Karpas-422 (cell line): ENCODE measurements around the gene RCC1. TPM values are rescaled to one million over a fixed set of nuclear protein-coding genes. Genes with fewer than 3 reads are reported as not detected.
"Not testable (repeated sequence)": the region's sequence is repeated elsewhere in the genome, so short reads cannot be mapped to it uniquely, and the experiment has no call there.

Experiments used
- DNase-seq: peaks from one replicate; pipeline ENCODE4 v3.0.0-alpha.2; 2015
- H2AFZ ChIP-seq: fragments of 200-600 bp; sonication (generic); 2 replicates; pipeline ENCODE4 v1.6.1; 2014; ENCODE audit warnings: antibody characterized with exemption, low read length, mixed read lengths
- H3K27ac ChIP-seq: fragments of 200-600 bp; sonication (generic); 2 replicates; pipeline ENCODE4 v1.5.1; 2014; ENCODE audit warnings: mild to moderate bottlenecking, low read length, moderate library complexity
- H3K27me3 ChIP-seq: fragments of 200-600 bp; sonication (generic); 2 replicates; pipeline ENCODE4 v1.6.1; 2014; ENCODE audit warnings: low read length, mixed read lengths
- H3K36me3 ChIP-seq: fragments of 200-600 bp; sonication (generic); 2 replicates; pipeline ENCODE4 v1.6.1; 2014; ENCODE audit warnings: low read length, mixed read lengths; ENCODE audit not compliant: insufficient read depth
- H3K4me1 ChIP-seq: fragments of 200-600 bp; sonication (generic); 2 replicates; pipeline ENCODE4 v1.6.1; 2014; ENCODE audit warnings: mild to moderate bottlenecking, low read length, mixed read lengths
- H3K4me2 ChIP-seq: fragments of 200-600 bp; sonication (generic); 2 replicates; pipeline ENCODE4 v1.6.1; 2014; ENCODE audit warnings: low read length, low read depth, mild to moderate bottlenecking; ENCODE audit not compliant: poor library complexity, severe bottlenecking
- H3K4me3 ChIP-seq: fragments of 200-600 bp; sonication (generic); 2 replicates; pipeline ENCODE4 v1.5.1; 2014; ENCODE audit warnings: mild to moderate bottlenecking, antibody characterized with exemption, low read length, mixed read lengths
- H3K79me2 ChIP-seq: fragments of 200-600 bp; sonication (generic); 2 replicates; pipeline ENCODE4 v1.6.1; 2014; ENCODE audit warnings: mild to moderate bottlenecking, low read length, mixed read lengths
- H3K9ac ChIP-seq: fragments of 200-600 bp; sonication (generic); 2 replicates; pipeline ENCODE4 v1.6.0; 2014; ENCODE audit warnings: low read length
- H3K9me2 ChIP-seq: fragments of 200-600 bp; sonication (generic), shearing (Covaris generic); replicated peaks from 2 replicates; pipeline ENCODE4 v1.6.0; 2014; ENCODE audit warnings: mild to moderate bottlenecking, low read length, moderate library complexity; ENCODE audit not compliant: insufficient read depth
- H3K9me3 ChIP-seq: fragments of 300-700, 200-600 bp; sonication (generic); 2 replicates; pipeline ENCODE4 v1.6.1; 2014; ENCODE audit warnings: low read length, mixed read lengths
- H4K20me1 ChIP-seq: fragments of 200-600 bp; sonication (generic); 2 replicates; pipeline ENCODE4 v1.6.1; 2014; ENCODE audit warnings: mild to moderate bottlenecking, antibody characterized with exemption, low read length, low read depth; ENCODE audit not compliant: insufficient read depth
- total RNA-seq: library from RNA; depleted of rRNA; stranded (reverse); fragments of >200 nt; shearing (Covaris generic); gene quantifications from 2 replicates; pipeline ENCODE4 v1.2.3, GENCODE V29; 2014; ENCODE audit warnings: low replicate concordance; rRNA removed

RCC1 gene
- total RNA-seq = 27.5 and 49.7 TPM in 2 replicates

GRCh38 chr1:28505406-28506187, at the start of gene RCC1:
Gene RCC1 (plus strand): TSS chr1:28506043. CDS start chr1:28529867, 23,824 bp downstream.
- Histone ChIP-seq H3K9me2 (no peaks in the 10 kb centered on the region), H3K4me2 (peak within 1 kb of the TSS; percentile 74), H3K9ac (peak within 1 kb of the TSS; percentile 84), H3K36me3 (peaks cover 45% of the 10 kb centered on the region), H2AFZ (no peak within 1 kb of the TSS), H3K4me1 (peaks cover 38% of the 10 kb centered on the region), H4K20me1 (peaks cover 32% of the 10 kb centered on the region), H3K9me3 (no peaks in the 10 kb centered on the region), H3K27ac (peak within 1 kb of the TSS; percentile 95), H3K4me3 (peak within 1 kb of the TSS; percentile 82), H3K27me3 (no peaks in the 10 kb centered on the region), H3K79me2 (peaks cover 30% of the 10 kb centered on the region)
- peak; percentile 99 for DNase-seq

- H3K79me2 ChIP-seq = peaks cover 24% of the 10 kb centered on the region
- H3K4me2 ChIP-seq = peak overlapping the region; percentile 25
- H3K9ac ChIP-seq = peak overlapping the region; percentile 26
- H3K27ac ChIP-seq = peak overlapping the region; percentile 63
- peak; percentile 50 for DNase-seq
- no peak overlapping the region; the same call in 1 of the 2 replicates for H2AFZ ChIP-seq
- H3K4me3 ChIP-seq = no peak overlapping the region
- no peaks in the 10 kb centered on the region for H3K36me3 ChIP-seq
- peaks cover 24% of the 10 kb centered on the region for H3K4me1 ChIP-seq
- H3K9me2 ChIP-seq = no peaks in the 10 kb centered on the region
- no peaks in the 10 kb centered on the region for H3K9me3 ChIP-seq
- H3K27me3 ChIP-seq = no peaks in the 10 kb centered on the region
- no peaks in the 10 kb centered on the region for H4K20me1 ChIP-seq
These were observed 49.8 kb upstream of the RCC1 start for GRCh38 chr1:28456078-28456477.

GRCh38 chr1:28457678-28458077, 48.2 kb upstream of the RCC1 start:
- Histone ChIP-seq H3K4me2 (no peak overlapping the region), H3K9ac (no peak overlapping the region), H3K4me3 (no peak overlapping the region), H3K79me2 (peaks cover 21% of the 10 kb centered on the region), H3K4me1 (peaks cover 24% of the 10 kb centered on the region), H4K20me1 (no peaks in the 10 kb centered on the region), H2AFZ (no peak overlapping the region), H3K9me2 (no peaks in the 10 kb centered on the region), H3K9me3 (no peaks in the 10 kb centered on the region), H3K36me3 (no peaks in the 10 kb centered on the region), H3K27ac (no peak overlapping the region), H3K27me3 (no peaks in the 10 kb centered on the region)
- no peak for DNase-seq

GRCh38 chr1:28458237-28459228, 47.3 kb upstream of the RCC1 start:
- Histone ChIP-seq H3K9me2 (no peaks in the 10 kb centered on the region), H3K4me1 (peaks cover 24% of the 10 kb centered on the region), H3K9ac (no peak overlapping the region), H4K20me1 (no peaks in the 10 kb centered on the region), H3K36me3 (no peaks in the 10 kb centered on the region), H3K79me2 (peaks cover 21% of the 10 kb centered on the region), H3K27ac (no peak overlapping the region), H2AFZ (no peak overlapping the region), H3K4me2 (no peak overlapping the region), H3K9me3 (no peaks in the 10 kb centered on the region), H3K27me3 (no peaks in the 10 kb centered on the region), H3K4me3 (no peak overlapping the region)
- no peak for DNase-seq

GRCh38 chr1:28466226-28466778, 39.5 kb upstream of the RCC1 start:
- Histone ChIP-seq H3K4me2 (no peak overlapping the region), H4K20me1 (no peaks in the 10 kb centered on the region), H3K9ac (no peak overlapping the region), H3K27me3 (no peaks in the 10 kb centered on the region), H3K4me3 (no peak overlapping the region), H3K9me3 (no peaks in the 10 kb centered on the region), H2AFZ (no peak overlapping the region), H3K4me1 (peaks cover 19% of the 10 kb centered on the region), H3K9me2 (no peaks in the 10 kb centered on the region), H3K79me2 (no peaks in the 10 kb centered on the region), H3K27ac (no peak overlapping the region), H3K36me3 (0 out of 2 replicates have a peak, but pooled peaks cover 6% of the 10 kb centered on the region)
- DNase-seq = no peak

GRCh38 chr1:28470146-28470545, 35.7 kb upstream of the RCC1 start:
- Histone ChIP-seq H3K27ac (no peak overlapping the region), H3K4me2 (no peak overlapping the region), H4K20me1 (no peaks in the 10 kb centered on the region), H3K27me3 (no peaks in the 10 kb centered on the region), H3K4me3 (no peak overlapping the region), H3K79me2 (no peaks in the 10 kb centered on the region), H2AFZ (no peak overlapping the region), H3K9me3 (no peaks in the 10 kb centered on the region), H3K9ac (no peak overlapping the region), H3K36me3 (0 out of 2 replicates have a peak, but pooled peaks cover 6% of the 10 kb centered on the region), H3K9me2 (no peaks in the 10 kb centered on the region), H3K4me1 (peaks cover 19% of the 10 kb centered on the region)
- no peak for DNase-seq

- H3K9me2 ChIP-seq, H3K4me1 ChIP-seq, H3K79me2 ChIP-seq, H2AFZ ChIP-seq, H3K4me3 ChIP-seq, H3K9me3 ChIP-seq, DNase-seq, H3K36me3 ChIP-seq, H4K20me1 ChIP-seq, H3K27me3 ChIP-seq, H3K9ac ChIP-seq, H3K4me2 ChIP-seq, H3K27ac ChIP-seq: not testable (repeated sequence)
These were observed 26.3 kb upstream of the RCC1 start for GRCh38 chr1:28479497-28479896.

GRCh38 chr1:28480308-28480707, 25.5 kb upstream of the RCC1 start:
- no peaks in the 10 kb centered on the region for H3K4me1 ChIP-seq
- H3K27ac ChIP-seq = no peak overlapping the region
- H3K4me3 ChIP-seq = no peak overlapping the region
- H3K36me3 ChIP-seq = no peaks in the 10 kb centered on the region; the same call in 1 of the 2 replicates
- no peaks in the 10 kb centered on the region for H3K9me3 ChIP-seq
- H4K20me1 ChIP-seq = no peaks in the 10 kb centered on the region
- H3K9ac ChIP-seq = no peak overlapping the region
- H2AFZ ChIP-seq = no peak overlapping the region
- no peak for DNase-seq
- no peak overlapping the region for H3K4me2 ChIP-seq
- no peaks in the 10 kb centered on the region for H3K79me2 ChIP-seq
- H3K9me2 ChIP-seq = no peaks in the 10 kb centered on the region
- no peaks in the 10 kb centered on the region for H3K27me3 ChIP-seq
